T-helper 1 cell treated with Interleukin-12 subunit alpha and Interleukin-12 subunit beta and Interleukin-4 antibody, amounts not matched to agents 30 μg/mL and 1 μg/mL, for 36 hours (primary cell): ENCODE measurements around the gene SLIT3.

ENCODE experiments used
- H3K27ac Mint-ChIP-seq: one replicate; pipeline ENCODE4 v1.8.0; 2021; ENCODE audit warnings: mild to moderate bottlenecking, mixed read lengths
- H3K27me3 Mint-ChIP-seq: one replicate; pipeline ENCODE4 v1.8.0; 2021; ENCODE audit warnings: low read depth, mixed read lengths
- H3K36me3 Mint-ChIP-seq: one replicate; pipeline ENCODE4 v1.8.0; 2021; ENCODE audit warnings: low read depth, mixed read lengths
- H3K4me1 Mint-ChIP-seq: one replicate; pipeline ENCODE4 v1.8.0; 2021; ENCODE audit warnings: low read depth, mixed read lengths
- H3K4me3 Mint-ChIP-seq: one replicate; pipeline ENCODE4 v1.8.0; 2021; ENCODE audit warnings: mild to moderate bottlenecking, moderate library complexity, mixed read lengths
- H3K9me3 Mint-ChIP-seq: one replicate; pipeline ENCODE4 v1.8.0; 2021; ENCODE audit warnings: mixed read lengths

The SLIT3 gene

DNA sequence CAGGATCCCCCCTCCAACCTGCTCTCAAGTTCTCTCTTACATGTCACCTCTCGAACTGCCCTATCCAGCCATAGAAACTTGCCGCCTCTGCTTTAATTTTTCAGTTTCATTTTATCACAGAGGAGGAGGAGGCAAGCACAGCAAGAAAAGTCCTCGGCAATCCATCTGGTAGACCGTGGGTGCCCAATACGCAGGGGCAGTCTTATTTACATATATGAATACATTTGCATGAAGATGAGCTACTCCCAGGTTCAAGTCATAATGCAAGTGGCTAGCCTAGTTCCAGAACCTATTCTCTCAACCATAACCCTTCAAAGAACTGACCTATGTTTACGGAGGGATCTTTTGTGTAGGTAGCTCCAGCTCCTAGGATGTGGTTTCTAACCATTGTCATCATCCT lies 498.6 kb downstream of the SLIT3 start:
- H3K27me3 Mint-ChIP-seq, result peaks cover 3% of the 10 kb centered on the region
- H3K9me3 Mint-ChIP-seq, result no peaks in the 10 kb centered on the region
- H3K36me3 Mint-ChIP-seq, result no peaks in the 10 kb centered on the region
- H3K4me3 Mint-ChIP-seq, result peak overlapping the region; percentile 67
- H3K27ac Mint-ChIP-seq, result peak overlapping the region; percentile 45
- peaks cover 17% of the 10 kb centered on the region for H3K4me1 Mint-ChIP-seq

GRCh38 chr5:168801567-168801966 lies 499.4 kb downstream of the SLIT3 start:
- Mint-ChIP-seq H3K27ac (no peak overlapping the region), H3K4me1 (peaks cover 17% of the 10 kb centered on the region), H3K27me3 (peaks cover 3% of the 10 kb centered on the region), H3K9me3 (no peaks in the 10 kb centered on the region), H3K36me3 (no peaks in the 10 kb centered on the region), H3K4me3 (no peak overlapping the region)

DNA sequence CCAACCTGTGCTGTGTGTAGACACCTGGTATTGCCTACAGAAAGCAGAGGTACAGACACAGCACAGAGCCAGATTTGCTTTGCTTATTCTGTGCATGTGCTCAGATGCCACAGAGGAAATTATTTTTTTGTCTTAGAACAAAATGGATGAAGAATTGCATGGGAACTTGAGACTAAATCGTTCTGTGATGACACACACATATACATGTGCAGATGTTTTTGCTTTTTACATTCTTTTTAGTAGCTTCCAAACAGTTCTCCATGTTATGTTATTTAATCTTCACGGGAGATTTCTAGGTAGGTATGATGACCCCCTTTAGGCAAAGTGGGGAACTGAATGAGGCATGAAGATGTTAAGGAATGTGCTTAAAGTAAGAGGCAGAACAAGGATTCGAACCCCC lies 500.2 kb downstream of the SLIT3 start:
- Mint-ChIP-seq H3K36me3 (no peaks in the 10 kb centered on the region), H3K4me1 (peaks cover 17% of the 10 kb centered on the region), H3K27ac (no peak overlapping the region), H3K4me3 (no peak overlapping the region), H3K9me3 (no peaks in the 10 kb centered on the region), H3K27me3 (peaks cover 3% of the 10 kb centered on the region)

GRCh38 chr5:168798065-168799023 lies 502.6 kb downstream of the SLIT3 start:
- no peaks in the 10 kb centered on the region for H3K9me3 Mint-ChIP-seq
- no peaks in the 10 kb centered on the region for H3K27me3 Mint-ChIP-seq
- peak overlapping the region; percentile 26 for H3K27ac Mint-ChIP-seq
- H3K36me3 Mint-ChIP-seq, result no peaks in the 10 kb centered on the region
- peaks cover 25% of the 10 kb centered on the region for H3K4me1 Mint-ChIP-seq
- H3K4me3 Mint-ChIP-seq, result no peak overlapping the region

DNA sequence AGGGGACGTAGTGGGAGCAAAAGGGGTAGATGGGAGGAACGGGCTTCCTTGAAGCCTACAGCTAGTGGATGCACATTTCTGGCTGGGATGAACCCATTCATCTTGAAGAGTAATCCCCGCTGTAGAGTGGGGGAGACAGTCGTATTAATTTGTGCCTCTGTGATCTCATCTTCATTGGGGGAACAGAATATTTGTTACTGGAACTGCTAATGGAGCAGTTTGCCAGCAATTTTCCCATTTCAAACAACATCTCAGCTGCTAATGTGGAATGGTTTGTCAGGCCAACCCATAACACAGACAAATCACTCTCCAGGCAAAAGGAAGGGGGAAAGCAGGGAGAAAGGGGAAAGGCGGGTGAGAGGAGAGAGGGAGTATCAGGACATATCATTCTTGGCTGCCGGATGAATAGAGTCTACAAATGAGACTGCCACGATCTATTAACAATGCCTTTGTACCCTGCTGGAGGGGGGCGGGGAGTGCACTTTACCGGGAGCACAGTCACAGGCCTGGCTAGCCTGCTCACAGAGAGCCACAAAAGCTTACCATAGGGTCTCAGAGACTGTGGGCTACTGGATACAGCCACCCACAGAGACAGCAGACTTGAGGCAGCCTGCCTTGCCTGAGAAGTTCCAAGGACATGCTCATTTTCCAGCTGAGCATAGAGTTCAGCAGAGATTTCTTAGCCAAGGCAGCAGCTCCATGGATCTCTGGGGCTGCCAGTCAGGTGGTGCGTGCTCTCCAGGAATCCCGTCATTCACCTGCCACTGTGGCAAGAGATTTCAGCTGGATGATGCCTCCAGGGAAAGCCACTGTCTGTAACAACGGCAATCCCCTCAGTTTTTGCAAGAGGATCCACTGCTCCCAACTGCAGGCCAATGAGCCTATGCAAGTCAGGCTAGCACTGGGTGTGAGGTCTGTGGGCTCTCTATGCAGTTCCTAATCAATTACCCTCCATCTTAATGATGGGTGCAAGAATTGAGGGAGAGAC lies 504.1 kb downstream of the SLIT3 start:
- no peaks in the 10 kb centered on the region for H3K36me3 Mint-ChIP-seq
- H3K4me3 Mint-ChIP-seq, result no peak overlapping the region
- peaks cover 21% of the 10 kb centered on the region for H3K4me1 Mint-ChIP-seq
- no peaks in the 10 kb centered on the region for H3K9me3 Mint-ChIP-seq
- H3K27me3 Mint-ChIP-seq, result no peaks in the 10 kb centered on the region
- no peak overlapping the region for H3K27ac Mint-ChIP-seq

DNA sequence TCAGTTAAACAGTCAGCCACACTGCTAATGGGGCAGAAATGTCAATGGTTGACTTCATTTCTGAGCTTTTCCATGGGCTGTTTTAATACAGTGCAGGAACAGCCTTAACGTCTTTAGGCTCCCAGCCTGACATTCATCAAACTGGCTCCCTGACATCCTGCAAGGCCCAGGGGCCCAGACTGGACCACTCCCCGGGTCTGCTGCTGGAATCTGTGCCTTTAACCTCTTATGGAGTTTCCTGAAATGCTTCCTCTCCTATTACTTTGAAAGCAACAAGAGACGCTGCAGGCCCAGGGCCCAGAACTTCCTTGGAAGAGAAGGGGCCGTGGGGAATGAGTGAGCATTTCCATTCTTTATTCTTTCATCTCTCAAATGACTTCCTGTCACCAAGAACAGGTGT lies 504.9 kb downstream of the SLIT3 start:
- no peak overlapping the region for H3K27ac Mint-ChIP-seq
- H3K9me3 Mint-ChIP-seq, result no peaks in the 10 kb centered on the region
- no peaks in the 10 kb centered on the region for H3K36me3 Mint-ChIP-seq
- no peaks in the 10 kb centered on the region for H3K27me3 Mint-ChIP-seq
- no peak overlapping the region for H3K4me3 Mint-ChIP-seq
- H3K4me1 Mint-ChIP-seq, result peaks cover 17% of the 10 kb centered on the region

GRCh38 chr5:168793841-168794837 lies 506.8 kb downstream of the SLIT3 start:
- no peaks in the 10 kb centered on the region for H3K27me3 Mint-ChIP-seq
- no peaks in the 10 kb centered on the region for H3K9me3 Mint-ChIP-seq
- H3K4me1 Mint-ChIP-seq, result peaks cover 17% of the 10 kb centered on the region
- no peaks in the 10 kb centered on the region for H3K36me3 Mint-ChIP-seq
- H3K27ac Mint-ChIP-seq, result no peak overlapping the region
- H3K4me3 Mint-ChIP-seq, result no peak overlapping the region

GRCh38 chr5:168792678-168793077 lies 508.3 kb downstream of the SLIT3 start:
- Mint-ChIP-seq H3K27me3 (no peaks in the 10 kb centered on the region), H3K9me3 (no peaks in the 10 kb centered on the region), H3K4me1 (peaks cover 9% of the 10 kb centered on the region), H3K36me3 (no peaks in the 10 kb centered on the region), H3K4me3 (no peak overlapping the region), H3K27ac (no peak overlapping the region)

GRCh38 chr5:168790671-168791250 lies 510.2 kb downstream of the SLIT3 start:
- Mint-ChIP-seq H3K9me3 (no peaks in the 10 kb centered on the region), H3K27me3 (no peaks in the 10 kb centered on the region), H3K4me1 (peaks cover 9% of the 10 kb centered on the region), H3K36me3 (no peaks in the 10 kb centered on the region), H3K4me3 (no peak overlapping the region), H3K27ac (no peak overlapping the region)

- no peak overlapping the region for H3K4me3 Mint-ChIP-seq
- H3K36me3 Mint-ChIP-seq, result no peaks in the 10 kb centered on the region
- no peaks in the 10 kb centered on the region for H3K9me3 Mint-ChIP-seq
- H3K4me1 Mint-ChIP-seq, result peaks cover 9% of the 10 kb centered on the region
- H3K27me3 Mint-ChIP-seq, result no peaks in the 10 kb centered on the region
- H3K27ac Mint-ChIP-seq, result no peak overlapping the region
These were observed 510.8 kb downstream of the SLIT3 start for GRCh38 chr5:168790002-168790635.

DNA sequence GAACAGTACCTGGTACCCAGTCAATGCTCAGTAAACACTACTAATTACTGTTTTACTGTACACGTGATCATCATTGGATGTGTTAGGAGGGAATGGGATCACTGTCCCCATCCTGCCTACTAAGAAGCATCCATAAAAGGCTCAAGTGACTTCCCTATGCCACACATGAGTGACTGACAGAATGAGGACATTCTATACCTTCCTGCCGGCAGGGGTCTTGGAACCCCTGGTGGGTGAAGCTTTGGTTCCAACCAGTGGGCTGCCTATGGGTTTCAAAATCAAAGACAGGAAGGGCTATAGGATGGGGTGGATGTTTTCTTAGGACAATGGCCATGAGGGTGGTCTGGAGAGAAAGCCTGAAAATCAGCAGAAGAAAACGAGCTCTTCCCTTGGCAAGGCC lies 512.2 kb downstream of the SLIT3 start:
- Mint-ChIP-seq H3K4me3 (no peak overlapping the region), H3K9me3 (no peaks in the 10 kb centered on the region), H3K27ac (no peak overlapping the region), H3K27me3 (no peaks in the 10 kb centered on the region), H3K4me1 (peaks cover 2% of the 10 kb centered on the region), H3K36me3 (no peaks in the 10 kb centered on the region)

- Mint-ChIP-seq H3K9me3 (no peaks in the 10 kb centered on the region), H3K27me3 (no peaks in the 10 kb centered on the region), H3K4me3 (no peak overlapping the region), H3K36me3 (no peaks in the 10 kb centered on the region), H3K27ac (no peak overlapping the region), H3K4me1 (no peaks in the 10 kb centered on the region)
These were observed 512.8 kb downstream of the SLIT3 start for GRCh38 chr5:168788107-168788506.

GRCh38 chr5:168786147-168786546 lies 514.8 kb downstream of the SLIT3 start:
- Mint-ChIP-seq H3K9me3 (no peaks in the 10 kb centered on the region), H3K4me1 (no peaks in the 10 kb centered on the region), H3K27me3 (no peaks in the 10 kb centered on the region), H3K27ac (no peak overlapping the region), H3K36me3 (no peaks in the 10 kb centered on the region), H3K4me3 (no peak overlapping the region)
